NOMO-1 treated with DMSO at 0.1 percent for 48 hours (cell line): ENCODE measurements around the gene STAB2.

ENCODE experiments used
- DNase-seq: peaks from one replicate; lab custom pipeline; 2025; ENCODE audit not compliant: unreplicated experiment; lab: John Stamatoyannopoulos, UW

Gene STAB2

DNA sequence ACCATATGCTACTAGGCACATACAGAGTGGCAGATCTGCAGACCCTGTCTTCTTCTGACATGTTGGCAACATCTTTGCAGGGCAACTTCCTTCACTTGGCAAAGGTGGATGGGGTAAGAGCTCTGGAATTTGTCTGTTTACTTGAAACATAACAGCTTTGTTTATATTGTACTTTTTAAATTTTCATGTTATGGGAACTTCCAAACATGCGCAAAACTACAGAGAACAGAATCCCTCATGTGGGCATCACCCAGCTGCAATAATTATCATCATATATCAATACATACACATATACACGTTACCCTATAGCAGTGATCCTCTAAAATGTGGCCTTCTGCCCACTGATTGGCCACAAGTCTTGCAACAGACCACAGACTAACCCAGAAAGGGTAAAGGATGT is 103.4 kb downstream of the STAB2 start:
- no peak for DNase-seq

GRCh38 chr12:103691063-103691462 is 104.0 kb downstream of the STAB2 start:
- DNase-seq, result no peak

- no peak for DNase-seq
Observed at GRCh38 chr12:103696101-103696500, 109.0 kb downstream of the STAB2 start.

- DNase-seq, result no peak
Observed at GRCh38 chr12:103697971-103698751, 111.1 kb downstream of the STAB2 start.

DNA sequence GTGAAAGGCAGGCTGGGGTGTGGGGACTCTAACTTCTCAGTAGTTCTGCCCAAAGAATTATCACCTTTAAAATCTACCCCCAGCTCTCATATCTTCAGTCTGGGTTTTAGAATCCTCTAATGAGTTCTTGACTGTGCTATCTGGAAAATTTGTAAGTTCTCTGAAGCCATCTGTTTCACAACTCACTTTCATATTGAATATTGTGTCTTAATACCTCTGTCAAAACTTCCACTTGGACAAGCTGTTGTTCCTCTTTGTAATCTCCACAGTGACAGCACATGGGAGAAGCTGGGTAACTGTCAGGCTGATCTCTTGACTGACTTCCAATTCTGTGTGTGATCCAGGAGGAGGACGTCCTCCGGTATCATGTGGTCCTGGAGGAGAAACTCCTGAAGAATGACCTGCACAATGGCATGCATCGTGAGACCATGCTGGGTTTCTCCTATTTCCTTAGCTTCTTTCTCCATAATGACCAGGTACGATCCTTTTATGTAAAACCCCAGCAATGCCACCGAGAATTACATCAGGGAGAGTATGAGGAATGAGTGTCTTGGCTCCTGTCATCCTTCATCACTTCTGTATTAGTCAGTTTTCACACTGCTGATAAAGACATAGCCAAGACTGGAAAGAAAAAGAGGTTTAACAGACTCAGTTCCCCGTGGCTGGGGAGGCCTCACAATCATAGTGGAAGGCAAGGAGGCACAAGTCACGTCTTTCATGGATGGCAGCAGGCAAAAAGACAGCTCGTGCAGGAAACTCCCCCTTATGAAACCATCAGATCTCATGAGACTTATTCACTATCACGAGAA is 111.9 kb downstream of the STAB2 start:
- DNase-seq, result peak; percentile 53

GRCh38 chr12:103705098-103705497 is 118.0 kb downstream of the STAB2 start:
- no peak for DNase-seq

DNA sequence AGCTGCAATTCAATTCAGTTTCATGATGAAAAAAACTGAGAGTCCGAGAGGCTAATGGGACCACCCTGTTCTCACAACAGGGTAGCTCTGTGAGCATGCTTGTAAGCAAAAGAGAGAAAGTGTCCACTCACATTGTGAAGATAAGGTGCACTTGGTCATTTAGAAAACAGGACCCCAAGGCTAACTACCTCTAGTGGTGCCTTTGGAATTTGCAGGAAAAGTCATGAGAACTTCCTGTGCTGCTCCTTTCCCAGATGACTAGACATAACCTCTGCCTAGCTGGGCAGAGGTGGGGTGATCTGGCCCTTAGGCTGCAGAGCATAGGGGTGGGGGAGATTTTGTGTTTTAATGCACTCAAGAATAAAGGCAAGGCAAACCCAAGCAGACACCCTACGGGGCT is 118.9 kb downstream of the STAB2 start:
- no peak for DNase-seq

- DNase-seq, result no peak
Observed at GRCh38 chr12:103707446-103707845, 120.4 kb downstream of the STAB2 start.

DNA sequence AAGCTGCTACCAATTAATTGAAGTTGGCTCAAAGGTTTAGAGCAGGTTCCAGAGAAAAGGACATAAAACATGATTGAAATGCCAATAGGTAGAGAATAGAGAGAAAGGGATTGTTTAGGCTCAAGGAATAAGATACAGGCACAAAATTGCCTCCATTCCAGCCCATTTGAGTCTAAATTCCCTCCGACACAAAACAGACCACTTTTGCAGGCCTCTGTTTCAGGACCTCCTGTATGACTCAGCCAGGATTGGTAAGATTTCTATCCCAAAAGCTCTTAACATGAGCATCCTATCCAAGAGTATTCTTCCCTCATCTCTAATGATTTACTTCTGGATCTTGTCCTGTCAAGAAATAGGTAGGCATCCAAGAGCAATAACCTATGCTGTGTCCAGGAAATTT is 123.5 kb downstream of the STAB2 start:
- DNase-seq, result no peak

DNA sequence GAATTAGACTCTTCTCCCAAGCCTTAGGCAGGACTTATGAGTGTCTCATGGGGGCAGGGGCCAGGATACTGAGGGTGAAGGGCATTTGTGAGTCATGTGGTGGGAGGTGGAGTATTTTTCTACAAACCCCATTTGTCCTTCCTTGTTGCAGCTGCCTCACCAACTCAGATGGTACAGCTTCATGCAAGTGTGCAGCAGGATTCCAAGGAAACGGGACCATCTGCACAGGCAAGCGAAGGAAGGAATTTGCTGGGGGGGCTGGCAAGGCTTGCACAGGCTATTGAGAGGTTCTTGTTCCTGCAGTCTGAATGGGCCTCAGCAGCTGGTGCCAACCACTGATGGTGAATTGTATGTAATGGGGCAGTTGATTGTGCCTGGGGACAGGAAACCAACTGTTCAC is 125.1 kb downstream of the STAB2 start:
- DNase-seq, result no peak

GRCh38 chr12:103715494-103715893 is 128.4 kb downstream of the STAB2 start:
- no peak for DNase-seq

- no peak for DNase-seq
Observed at GRCh38 chr12:103716517-103717196, 129.6 kb downstream of the STAB2 start.

DNA sequence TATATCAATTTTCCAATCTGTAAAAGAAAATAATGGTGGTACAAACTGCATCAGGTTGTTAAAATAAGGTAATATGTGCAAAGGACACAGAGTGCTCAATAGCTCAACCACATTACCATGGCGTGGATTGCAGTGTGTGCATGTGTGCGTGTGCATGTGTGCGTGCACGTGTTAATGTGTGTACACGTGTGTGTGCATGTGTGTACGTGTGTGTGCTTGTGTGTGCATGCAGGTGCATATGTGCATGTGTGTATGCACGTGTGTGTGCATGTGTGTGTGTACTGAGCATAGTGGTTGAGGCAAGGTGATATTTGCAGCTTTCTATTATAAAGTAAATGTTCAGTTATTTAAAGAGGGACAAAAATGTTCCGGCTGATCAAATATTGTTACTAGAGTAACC is 138.3 kb downstream of the STAB2 start:
- no peak for DNase-seq

DNA sequence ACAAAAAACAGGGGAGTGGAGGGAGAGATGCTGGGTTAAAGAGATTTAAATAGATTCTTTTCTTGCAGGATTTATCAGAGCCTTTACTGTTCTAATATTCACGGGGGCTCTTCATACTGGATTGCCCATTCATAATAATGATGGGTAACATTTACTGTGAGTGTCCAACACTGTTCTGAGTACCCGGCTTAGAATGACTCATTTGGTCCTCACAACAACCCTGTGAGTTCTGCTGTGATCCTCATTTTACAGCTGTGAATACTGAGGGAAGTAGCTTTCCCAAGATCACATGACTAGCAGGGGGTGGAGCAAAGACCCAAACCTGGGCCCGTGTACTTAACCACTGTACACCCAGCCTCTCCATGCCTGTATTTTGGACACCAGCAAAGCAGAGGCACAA is 140.6 kb downstream of the STAB2 start:
- DNase-seq, result no peak

- no peak for DNase-seq
Observed at GRCh38 chr12:103728323-103728722, 141.2 kb downstream of the STAB2 start.

DNA sequence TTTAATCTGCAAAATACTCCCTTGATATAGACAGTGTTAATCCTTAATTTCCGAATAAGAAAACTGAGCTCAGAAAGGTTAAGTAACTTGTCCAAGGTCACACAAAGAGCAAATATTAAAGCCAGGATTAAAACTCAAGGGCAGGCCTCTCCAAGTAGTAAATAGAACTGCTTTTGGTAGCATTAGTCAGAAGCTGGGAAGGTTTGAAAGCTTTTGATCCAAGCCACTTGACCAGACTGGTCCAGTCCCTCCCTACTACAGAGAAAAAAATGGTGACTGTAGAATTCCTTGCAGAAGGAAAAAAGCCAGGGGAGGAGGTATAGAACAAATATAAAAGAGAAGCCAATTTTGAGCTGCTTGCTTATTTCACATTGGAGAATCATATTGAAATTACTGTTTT is 142.4 kb downstream of the STAB2 start:
- DNase-seq, result no peak

- no peak for DNase-seq
Observed at GRCh38 chr12:103731539-103731938, 144.5 kb downstream of the STAB2 start.

DNA sequence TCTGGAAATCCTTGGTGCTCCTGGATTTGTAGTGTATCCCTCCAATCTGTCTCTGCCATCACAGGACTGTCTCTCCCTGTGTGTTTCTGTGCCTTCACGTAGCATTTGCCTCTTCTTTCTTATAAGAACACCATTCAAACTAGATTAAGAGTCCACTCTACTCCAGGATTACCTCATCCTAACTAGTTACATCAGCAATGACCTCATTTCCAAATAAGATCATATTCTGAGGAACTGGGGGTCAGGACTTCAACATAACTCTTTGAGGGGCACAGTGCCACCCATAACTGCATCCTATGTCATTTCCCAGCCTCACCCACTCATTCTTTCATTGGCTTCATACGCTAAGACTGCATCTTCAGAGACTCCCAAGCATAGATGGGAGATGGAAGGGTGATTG is 147.8 kb downstream of the STAB2 start:
- no peak for DNase-seq

GRCh38 chr12:103735291-103735690 is 148.2 kb downstream of the STAB2 start:
- no peak for DNase-seq

GRCh38 chr12:103736572-103736971 is 149.5 kb downstream of the STAB2 start:
- no peak for DNase-seq

GRCh38 chr12:103737881-103738280 is 150.8 kb downstream of the STAB2 start:
- DNase-seq, result no peak
